Loucy (cell line): ENCODE data around the gene EZR.

Experiments used
- H2AFZ ChIP-seq: fragments of 200-600 bp; sonication (generic); 2 replicates; pipeline ENCODE4 v1.6.0; 2016; ENCODE audit warnings: antibody characterized with exemption, mild to moderate bottlenecking, low read length, moderate library complexity
- H3F3A ChIP-seq: fragments of 200-600 bp; 2 replicates; pipeline ENCODE4 v1.6.0; 2016; ENCODE audit warnings: antibody characterized with exemption, low read depth, mild to moderate bottlenecking
- H3K27me3 ChIP-seq: fragments of 200-600 bp; sonication (generic); 2 replicates; pipeline ENCODE4 v1.6.1; 2014; ENCODE audit warnings: low read length, mild to moderate bottlenecking; ENCODE audit not compliant: insufficient read depth, poor library complexity, severe bottlenecking
- H3K36me3 ChIP-seq: fragments of 200-600 bp; sonication (generic); 2 replicates; pipeline ENCODE4 v1.6.1; 2016; ENCODE audit warnings: low read length; ENCODE audit not compliant: insufficient read depth
- H3K4me1 ChIP-seq: fragments of 200-600 bp; sonication (generic); 2 replicates; pipeline ENCODE4 v1.5.1; 2014; ENCODE audit warnings: low read length, mild to moderate bottlenecking; ENCODE audit not compliant: insufficient read depth, poor library complexity, severe bottlenecking
- H3K4me2 ChIP-seq: fragments of 200-600 bp; sonication (generic); 2 replicates; pipeline ENCODE4 v1.6.0; 2014; ENCODE audit warnings: antibody characterized with exemption, low read length, low read depth, mild to moderate bottlenecking; ENCODE audit not compliant: poor library complexity, severe bottlenecking
- H3K4me3 ChIP-seq: fragments of 200-600 bp; sonication (generic); 2 replicates; pipeline ENCODE4 v1.5.1; 2014; ENCODE audit warnings: low read length, mild to moderate bottlenecking, mixed read lengths; ENCODE audit not compliant: poor library complexity, severe bottlenecking
- H3K79me2 ChIP-seq: fragments of 200-600 bp; sonication (generic); 2 replicates; pipeline ENCODE4 v1.6.1; 2014; ENCODE audit warnings: low read length; ENCODE audit not compliant: insufficient read depth
- H3K9ac ChIP-seq: fragments of 200-600 bp; sonication (generic); 2 replicates; pipeline ENCODE4 v1.6.0; 2014; ENCODE audit warnings: mild to moderate bottlenecking, low read depth, low read length, moderate library complexity; ENCODE audit not compliant: poor library complexity, severe bottlenecking
- H3K9me2 ChIP-seq: fragments of 200-600 bp; sonication (generic); replicated peaks from 2 replicates; pipeline ENCODE4 v1.6.1; 2016; ENCODE audit warnings: low read depth, low read length, mixed read lengths
- H3K9me3 ChIP-seq: fragments of 200-600 bp; sonication (generic); 2 replicates; pipeline ENCODE4 v1.6.1; 2014; ENCODE audit warnings: mild to moderate bottlenecking, antibody characterized with exemption, low read length, low read depth; ENCODE audit not compliant: insufficient read depth
- H4K20me1 ChIP-seq: fragments of 200-600 bp; sonication (generic); 2 replicates; pipeline ENCODE4 v1.6.0; 2014; ENCODE audit warnings: antibody characterized with exemption, low read length, mild to moderate bottlenecking; ENCODE audit not compliant: insufficient read depth, poor library complexity, severe bottlenecking
- EZH2phosphoT487 ChIP-seq: fragments of 200-600 bp; IDR thresholded peaks from 2 replicates; pipeline ENCODE4 v1.6.1; 2018; ENCODE audit warnings: antibody characterized with exemption, mild to moderate bottlenecking, moderate library complexity, borderline replicate concordance
- TF ChIP-seq, protein P1 (sequence below): fragments of 200-600 bp; sonication (generic); conservative IDR thresholded peaks from 2 replicates; pipeline ENCODE4 v1.5.1; 2014; ENCODE audit warnings: mild to moderate bottlenecking, antibody characterized with exemption, low read length

EZR gene

GRCh38 chr6:158768436-158768835, 50.7 kb downstream of the EZR start:
- Histone ChIP-seq H3K9ac (no peak overlapping the region), H4K20me1 (no peaks in the 10 kb centered on the region), H3K79me2 (no peaks in the 10 kb centered on the region), H3K4me2 (no peak overlapping the region), H3F3A (no peaks in the 10 kb centered on the region), H3K4me1 (no peaks in the 10 kb centered on the region), H3K27me3 (no peaks in the 10 kb centered on the region), H3K9me3 (no peaks in the 10 kb centered on the region), H3K9me2 (no peaks in the 10 kb centered on the region), H3K36me3 (peaks cover 91% of the 10 kb centered on the region; the same call in 1 of the 2 replicates), H2AFZ (no peak overlapping the region), H3K4me3 (no peak overlapping the region)
- TF ChIP-seq, protein P1, sequence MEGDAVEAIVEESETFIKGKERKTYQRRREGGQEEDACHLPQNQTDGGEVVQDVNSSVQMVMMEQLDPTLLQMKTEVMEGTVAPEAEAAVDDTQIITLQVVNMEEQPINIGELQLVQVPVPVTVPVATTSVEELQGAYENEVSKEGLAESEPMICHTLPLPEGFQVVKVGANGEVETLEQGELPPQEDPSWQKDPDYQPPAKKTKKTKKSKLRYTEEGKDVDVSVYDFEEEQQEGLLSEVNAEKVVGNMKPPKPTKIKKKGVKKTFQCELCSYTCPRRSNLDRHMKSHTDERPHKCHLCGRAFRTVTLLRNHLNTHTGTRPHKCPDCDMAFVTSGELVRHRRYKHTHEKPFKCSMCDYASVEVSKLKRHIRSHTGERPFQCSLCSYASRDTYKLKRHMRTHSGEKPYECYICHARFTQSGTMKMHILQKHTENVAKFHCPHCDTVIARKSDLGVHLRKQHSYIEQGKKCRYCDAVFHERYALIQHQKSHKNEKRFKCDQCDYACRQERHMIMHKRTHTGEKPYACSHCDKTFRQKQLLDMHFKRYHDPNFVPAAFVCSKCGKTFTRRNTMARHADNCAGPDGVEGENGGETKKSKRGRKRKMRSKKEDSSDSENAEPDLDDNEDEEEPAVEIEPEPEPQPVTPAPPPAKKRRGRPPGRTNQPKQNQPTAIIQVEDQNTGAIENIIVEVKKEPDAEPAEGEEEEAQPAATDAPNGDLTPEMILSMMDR, result no peak
- no peak for TF ChIP-seq EZH2phosphoT487

DNA sequence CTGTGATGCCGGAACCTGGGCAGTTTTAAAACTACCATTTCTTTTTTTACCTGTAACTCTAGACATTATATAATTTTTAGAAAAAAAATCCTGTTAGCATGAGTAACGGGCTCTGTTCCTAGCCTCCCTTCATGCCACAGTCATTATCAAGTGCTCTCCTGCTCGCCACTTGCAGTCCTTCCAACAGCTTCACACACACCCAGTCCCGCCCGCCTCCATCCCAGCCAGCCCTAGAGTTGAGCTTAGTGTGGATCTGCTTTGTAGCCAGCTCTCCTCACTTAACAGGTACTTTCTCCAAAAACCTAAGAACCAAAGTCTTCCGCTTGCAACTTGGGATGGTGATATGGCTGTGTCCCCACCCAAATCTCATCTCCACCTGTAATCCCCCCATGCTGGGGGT, 51.5 kb downstream of the EZR start:
- no peaks in the 10 kb centered on the region for H4K20me1 ChIP-seq
- H3K9ac ChIP-seq, result no peak overlapping the region
- no peaks in the 10 kb centered on the region for H3K9me3 ChIP-seq
- no peak overlapping the region for H2AFZ ChIP-seq
- peaks cover 84% of the 10 kb centered on the region; the same call in 1 of the 2 replicates for H3K36me3 ChIP-seq
- H3K79me2 ChIP-seq, result no peaks in the 10 kb centered on the region
- no peaks in the 10 kb centered on the region for H3F3A ChIP-seq
- TF ChIP-seq, protein P1, result no peak
- no peak for TF ChIP-seq EZH2phosphoT487
- H3K9me2 ChIP-seq, result no peaks in the 10 kb centered on the region
- H3K27me3 ChIP-seq, result no peaks in the 10 kb centered on the region
- H3K4me1 ChIP-seq, result no peaks in the 10 kb centered on the region
- H3K4me2 ChIP-seq, result no peak overlapping the region
- H3K4me3 ChIP-seq, result no peak overlapping the region

DNA sequence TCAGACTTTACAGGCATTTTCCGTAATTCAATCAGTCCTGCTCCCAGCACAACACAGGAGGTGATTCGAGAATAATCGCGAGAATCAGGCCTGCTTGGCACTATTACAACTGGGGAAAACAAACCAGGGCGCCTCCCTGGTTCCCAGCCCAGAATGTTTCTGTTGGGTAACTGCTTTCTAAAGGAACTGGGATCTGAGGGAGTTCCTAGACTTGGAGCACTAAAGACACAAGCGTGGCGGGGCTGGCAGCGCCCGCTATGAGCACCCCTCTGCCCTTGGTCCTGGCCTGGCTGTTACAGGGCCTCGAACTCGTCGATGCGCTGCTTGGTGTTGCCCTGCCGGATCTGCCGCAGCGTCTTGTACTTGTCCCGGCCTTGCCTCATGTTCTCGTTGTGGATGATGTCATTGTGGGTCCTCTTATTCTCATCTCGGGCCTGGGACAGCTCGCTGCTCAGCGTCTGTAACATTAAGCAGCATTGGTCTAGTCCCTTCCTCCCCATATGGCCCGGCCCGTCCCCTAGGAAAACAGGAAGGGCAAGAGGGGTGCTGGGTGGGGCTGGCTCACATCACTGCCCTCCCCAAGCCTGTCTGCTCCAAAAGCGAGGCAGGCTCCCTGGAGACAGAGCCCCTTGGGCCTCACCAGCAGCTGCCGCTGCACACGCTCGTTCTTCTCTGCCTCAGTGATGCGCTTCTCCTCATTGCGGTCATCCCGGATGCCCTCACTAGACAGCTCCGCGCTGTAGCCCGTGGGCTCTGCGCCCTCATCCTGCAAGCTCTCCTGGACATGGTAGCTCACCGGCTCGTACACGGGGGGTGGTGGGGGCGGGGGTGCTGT, 52.3 kb downstream of the EZR start:
- TF ChIP-seq, protein P1, result no peak
- TF ChIP-seq EZH2phosphoT487, result no peak
- no peaks in the 10 kb centered on the region for H3K27me3 ChIP-seq
- H3F3A ChIP-seq, result no peaks in the 10 kb centered on the region
- H3K9ac ChIP-seq, result no peak overlapping the region
- H3K79me2 ChIP-seq, result no peaks in the 10 kb centered on the region
- H3K9me3 ChIP-seq, result no peaks in the 10 kb centered on the region
- H3K4me2 ChIP-seq, result no peak overlapping the region
- H4K20me1 ChIP-seq, result no peaks in the 10 kb centered on the region
- no peak overlapping the region for H2AFZ ChIP-seq
- no peak overlapping the region for H3K4me3 ChIP-seq
- H3K9me2 ChIP-seq, result no peaks in the 10 kb centered on the region
- peaks cover 75% of the 10 kb centered on the region; the same call in 1 of the 2 replicates for H3K36me3 ChIP-seq
- no peaks in the 10 kb centered on the region for H3K4me1 ChIP-seq
